ENCODE data around the gene ANO3.

The ANO3 gene

GRCh38 chr11:26553182-26553581, 221.3 kb downstream of the ANO3 start:
- Histone ChIP-seq H3K27ac (ENCODE audit: low read length) (no peak overlapping the region), H3K4me1 (ENCODE audit: control insufficient read depth in 1 of 2, insufficient read depth in 2 of 2, low read length in 2 of 2) (no peaks in the 10 kb centered on the region), H3K36me3 (ENCODE audit: control insufficient read depth in 1 of 2, insufficient read depth in 2 of 2, low read length in 2 of 2) (no peaks in the 10 kb centered on the region), H3K4me3 (ENCODE audit: low read depth in 1 of 2, low read length in 2 of 2) (no peak overlapping the region), H3K9me3 (ENCODE audit: control insufficient read depth in 1 of 2, low read length in 2 of 2) (no peaks in the 10 kb centered on the region), H3K27me3 (ENCODE audit: low read depth, low read length) (no peaks in the 10 kb centered on the region)

- Histone ChIP-seq H3K27me3 (ENCODE audit: low read depth, low read length) (no peaks in the 10 kb centered on the region), H3K36me3 (ENCODE audit: control insufficient read depth in 1 of 2, insufficient read depth in 2 of 2, low read length in 2 of 2) (no peaks in the 10 kb centered on the region), H3K27ac (ENCODE audit: low read length) (no peak overlapping the region), H3K4me3 (ENCODE audit: low read depth in 1 of 2, low read length in 2 of 2) (no peak overlapping the region), H3K9me3 (ENCODE audit: control insufficient read depth in 1 of 2, low read length in 2 of 2) (no peaks in the 10 kb centered on the region), H3K4me1 (ENCODE audit: control insufficient read depth in 1 of 2, insufficient read depth in 2 of 2, low read length in 2 of 2) (no peaks in the 10 kb centered on the region)
Observed at GRCh38 chr11:26554455-26554854, 222.5 kb downstream of the ANO3 start.

- no peak overlapping the region for H3K4me3 ChIP-seq (ENCODE audit: low read depth in 1 of 2, low read length in 2 of 2)
- H3K36me3 ChIP-seq (ENCODE audit: control insufficient read depth in 1 of 2, insufficient read depth in 2 of 2, low read length in 2 of 2), result no peaks in the 10 kb centered on the region
- no peaks in the 10 kb centered on the region for H3K27me3 ChIP-seq (ENCODE audit: low read depth, low read length)
- H3K9me3 ChIP-seq (ENCODE audit: control insufficient read depth in 1 of 2, low read length in 2 of 2), result no peaks in the 10 kb centered on the region
- no peak overlapping the region for H3K27ac ChIP-seq (ENCODE audit: low read length)
- no peaks in the 10 kb centered on the region for H3K4me1 ChIP-seq (ENCODE audit: control insufficient read depth in 1 of 2, insufficient read depth in 2 of 2, low read length in 2 of 2)
Observed at GRCh38 chr11:26556582-26556981, 224.7 kb downstream of the ANO3 start.

- no peaks in the 10 kb centered on the region for H3K4me1 ChIP-seq (ENCODE audit: control insufficient read depth in 1 of 2, insufficient read depth in 2 of 2, low read length in 2 of 2)
- no peaks in the 10 kb centered on the region for H3K36me3 ChIP-seq (ENCODE audit: control insufficient read depth in 1 of 2, insufficient read depth in 2 of 2, low read length in 2 of 2)
- no peaks in the 10 kb centered on the region for H3K27me3 ChIP-seq (ENCODE audit: low read depth, low read length)
- H3K4me3 ChIP-seq (ENCODE audit: low read depth in 1 of 2, low read length in 2 of 2), result no peak overlapping the region
- H3K9me3 ChIP-seq (ENCODE audit: control insufficient read depth in 1 of 2, low read length in 2 of 2), result no peaks in the 10 kb centered on the region
- H3K27ac ChIP-seq (ENCODE audit: low read length), result no peak overlapping the region
Observed at GRCh38 chr11:26557666-26558065, 225.7 kb downstream of the ANO3 start.

- no peak overlapping the region for H3K4me3 ChIP-seq (ENCODE audit: low read depth in 1 of 2, low read length in 2 of 2)
- no peak overlapping the region for H3K27ac ChIP-seq (ENCODE audit: low read length)
- no peaks in the 10 kb centered on the region for H3K9me3 ChIP-seq (ENCODE audit: control insufficient read depth in 1 of 2, low read length in 2 of 2)
- no peaks in the 10 kb centered on the region for H3K36me3 ChIP-seq (ENCODE audit: control insufficient read depth in 1 of 2, insufficient read depth in 2 of 2, low read length in 2 of 2)
- no peaks in the 10 kb centered on the region for H3K4me1 ChIP-seq (ENCODE audit: control insufficient read depth in 1 of 2, insufficient read depth in 2 of 2, low read length in 2 of 2)
- no peaks in the 10 kb centered on the region for H3K27me3 ChIP-seq (ENCODE audit: low read depth, low read length)
Observed at GRCh38 chr11:26558190-26558589, 226.3 kb downstream of the ANO3 start.

- H3K36me3 ChIP-seq (ENCODE audit: control insufficient read depth in 1 of 2, insufficient read depth in 2 of 2, low read length in 2 of 2), result no peaks in the 10 kb centered on the region
- H3K4me3 ChIP-seq (ENCODE audit: low read depth in 1 of 2, low read length in 2 of 2), result no peak overlapping the region
- H3K27ac ChIP-seq (ENCODE audit: low read length), result no peak overlapping the region
- no peaks in the 10 kb centered on the region for H3K27me3 ChIP-seq (ENCODE audit: low read depth, low read length)
- peaks cover 0 to 6% of the 10 kb centered on the region in 2 donors for H3K4me1 ChIP-seq (ENCODE audit: control insufficient read depth in 1 of 2, insufficient read depth in 2 of 2, low read length in 2 of 2)
- no peaks in the 10 kb centered on the region for H3K9me3 ChIP-seq (ENCODE audit: control insufficient read depth in 1 of 2, low read length in 2 of 2)
Observed at GRCh38 chr11:26569646-26570045, 237.7 kb downstream of the ANO3 start.

- Histone ChIP-seq H3K36me3 (ENCODE audit: control insufficient read depth in 1 of 2, insufficient read depth in 2 of 2, low read length in 2 of 2) (no peaks in the 10 kb centered on the region), H3K9me3 (ENCODE audit: control insufficient read depth in 1 of 2, low read length in 2 of 2) (no peaks in the 10 kb centered on the region), H3K27ac (ENCODE audit: low read length) (no peak within 1 kb of the TSS), H3K27me3 (ENCODE audit: low read depth, low read length) (no peaks in the 10 kb centered on the region), H3K4me3 (ENCODE audit: low read depth in 1 of 2, low read length in 2 of 2) (no peak within 1 kb of the TSS), H3K4me1 (ENCODE audit: control insufficient read depth in 1 of 2, insufficient read depth in 2 of 2, low read length in 2 of 2) (peaks cover 0 to 6% of the 10 kb centered on the region in 2 donors)
Observed at GRCh38 chr11:26571861-26572654, 240.1 kb downstream of the ANO3 start, which contains the start of gene MUC15. Gene MUC15 (minus strand): TSS chr11:26572263. CDS start chr11:26567094, 5,169 bp downstream.

- no peaks in the 10 kb centered on the region for H3K27me3 ChIP-seq (ENCODE audit: low read depth, low read length)
- no peak overlapping the region for H3K4me3 ChIP-seq (ENCODE audit: low read depth in 1 of 2, low read length in 2 of 2)
- H3K27ac ChIP-seq (ENCODE audit: low read length), result no peak overlapping the region
- peaks cover 0 to 6% of the 10 kb centered on the region in 2 donors for H3K4me1 ChIP-seq (ENCODE audit: control insufficient read depth in 1 of 2, insufficient read depth in 2 of 2, low read length in 2 of 2)
- H3K36me3 ChIP-seq (ENCODE audit: control insufficient read depth in 1 of 2, insufficient read depth in 2 of 2, low read length in 2 of 2), result no peaks in the 10 kb centered on the region
- H3K9me3 ChIP-seq (ENCODE audit: control insufficient read depth in 1 of 2, low read length in 2 of 2), result no peaks in the 10 kb centered on the region
Observed at GRCh38 chr11:26572770-26573402, 241.0 kb downstream of the ANO3 start.

GRCh38 chr11:26573896-26574295, 242.0 kb downstream of the ANO3 start:
- Histone ChIP-seq H3K9me3 (ENCODE audit: control insufficient read depth in 1 of 2, low read length in 2 of 2) (no peaks in the 10 kb centered on the region), H3K27ac (ENCODE audit: low read length) (no peak overlapping the region), H3K27me3 (ENCODE audit: low read depth, low read length) (no peaks in the 10 kb centered on the region), H3K36me3 (ENCODE audit: control insufficient read depth in 1 of 2, insufficient read depth in 2 of 2, low read length in 2 of 2) (no peaks in the 10 kb centered on the region), H3K4me1 (ENCODE audit: control insufficient read depth in 1 of 2, insufficient read depth in 2 of 2, low read length in 2 of 2) (peaks cover 0 to 6% of the 10 kb centered on the region in 2 donors), H3K4me3 (ENCODE audit: low read depth in 1 of 2, low read length in 2 of 2) (no peak overlapping the region)

GRCh38 chr11:26575946-26576345, 244.0 kb downstream of the ANO3 start:
- Histone ChIP-seq H3K27me3 (ENCODE audit: low read depth, low read length) (no peaks in the 10 kb centered on the region), H3K9me3 (ENCODE audit: control insufficient read depth in 1 of 2, low read length in 2 of 2) (no peaks in the 10 kb centered on the region), H3K4me1 (ENCODE audit: control insufficient read depth in 1 of 2, insufficient read depth in 2 of 2, low read length in 2 of 2) (peaks cover 0 to 8% of the 10 kb centered on the region in 2 donors), H3K27ac (ENCODE audit: low read length) (no peak overlapping the region), H3K4me3 (ENCODE audit: low read depth in 1 of 2, low read length in 2 of 2) (no peak overlapping the region), H3K36me3 (ENCODE audit: control insufficient read depth in 1 of 2, insufficient read depth in 2 of 2, low read length in 2 of 2) (no peaks in the 10 kb centered on the region)

GRCh38 chr11:26578998-26579661, 247.2 kb downstream of the ANO3 start:
- no peak overlapping the region for H3K4me3 ChIP-seq (ENCODE audit: low read depth in 1 of 2, low read length in 2 of 2)
- H3K4me1 ChIP-seq (ENCODE audit: control insufficient read depth in 1 of 2, insufficient read depth in 2 of 2, low read length in 2 of 2), result peaks cover 0 to 2% of the 10 kb centered on the region in 2 donors
- H3K27ac ChIP-seq (ENCODE audit: low read length), result no peak overlapping the region
- H3K9me3 ChIP-seq (ENCODE audit: control insufficient read depth in 1 of 2, low read length in 2 of 2), result no peaks in the 10 kb centered on the region
- H3K27me3 ChIP-seq (ENCODE audit: low read depth, low read length), result no peaks in the 10 kb centered on the region
- H3K36me3 ChIP-seq (ENCODE audit: control insufficient read depth in 1 of 2, insufficient read depth in 2 of 2, low read length in 2 of 2), result no peaks in the 10 kb centered on the region
